Measurements from ENCODE around the gene TAF8. TPM values are rescaled to one million over a fixed set of nuclear protein-coding genes. Genes with fewer than 3 reads are reported as not detected.

The TAF8 gene
- total RNA-seq, 2 experiments from 2014 or later, result 44.1 TPM

- Mint-ChIP-seq H3K27ac (no peak overlapping the region), H3K36me3 (ENCODE audit: low read depth) (peaks cover 55% of the 10 kb centered on the region), H3K27me3 (ENCODE audit: low read depth) (no peaks in the 10 kb centered on the region), H3K9me3 (ENCODE audit: insufficient read depth) (no peaks in the 10 kb centered on the region), H3K4me1 (ENCODE audit: low read depth) (peaks cover 40% of the 10 kb centered on the region), H3K4me3 (no peak overlapping the region)
- DNase-seq, result no peak
- ChIA-PET CTCF (interaction anchor here (14.5 to 15.1 kb wide), 2 partner anchors 131 to 267 kb away, joined by 232 to 286 read pairs; partner anchors contain the start of genes BYSL, FRS3, MED20 and PRICKLE4), POLR2A (interaction anchor here (1.1 kb wide), 1 partner anchor 10 kb away, joined by 3 read pairs; no protein-coding TSS in a partner anchor)
- ATAC-seq, result no peak
These were observed 3.3 kb downstream of the TAF8 start for GRCh38 chr6:42053601-42054000.

DNA sequence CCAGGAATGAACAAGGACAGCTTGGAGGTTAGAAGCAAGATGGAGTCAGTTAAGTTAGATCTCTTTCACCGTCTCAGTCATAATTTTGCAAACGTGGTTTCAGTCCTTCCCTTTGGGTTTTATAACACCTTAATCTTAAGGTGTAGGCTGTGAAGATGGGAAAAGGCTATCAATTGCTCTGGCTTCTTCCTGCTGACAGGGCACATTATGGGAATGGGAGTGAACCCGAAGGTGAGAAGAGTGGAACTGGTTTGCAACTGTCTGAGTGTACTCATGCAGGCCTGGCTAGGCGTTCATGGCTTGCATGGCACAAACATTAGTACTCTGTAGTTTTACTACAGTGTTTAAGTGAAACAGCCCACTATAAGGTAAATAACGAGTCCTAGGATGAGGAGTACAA, 9.4 kb downstream of the TAF8 start:
- CTCF ChIA-PET, result no interaction called here
- Mint-ChIP-seq H3K4me1 (ENCODE audit: low read depth) (no peaks in the 10 kb centered on the region), H3K9me3 (ENCODE audit: insufficient read depth) (no peaks in the 10 kb centered on the region), H3K27ac (no peak overlapping the region), H3K36me3 (ENCODE audit: low read depth) (peaks cover 70% of the 10 kb centered on the region), H3K4me3 (no peak overlapping the region), H3K27me3 (ENCODE audit: low read depth) (no peaks in the 10 kb centered on the region)
- POLR2A ChIA-PET, result no interaction called here
- no peak for ATAC-seq
- DNase-seq, result no peak

GRCh38 chr6:42066156-42066675, 15.9 kb downstream of the TAF8 start:
- ATAC-seq (no peak), DNase-seq (no peak)
- H3K9me3 Mint-ChIP-seq (ENCODE audit: insufficient read depth), result no peaks in the 10 kb centered on the region
- ChIA-PET POLR2A (interaction anchor here (1.2 kb wide), 1 partner anchor 10 kb away, joined by 6 read pairs; no protein-coding TSS in a partner anchor), CTCF (interaction anchor here (0.9 to 1.9 kb wide), 4 partner anchors 9 to 481 kb away, joined by 3 to 6 read pairs (median 4); partner anchors contain the start of genes BYSL and MED20)
- no peak overlapping the region for H3K4me3 Mint-ChIP-seq
- peaks cover 25% of the 10 kb centered on the region for H3K36me3 Mint-ChIP-seq (ENCODE audit: low read depth)
- H3K27ac Mint-ChIP-seq, result no peak overlapping the region
- no peaks in the 10 kb centered on the region for H3K4me1 Mint-ChIP-seq (ENCODE audit: low read depth)
- H3K27me3 Mint-ChIP-seq (ENCODE audit: low read depth), result no peaks in the 10 kb centered on the region

DNA sequence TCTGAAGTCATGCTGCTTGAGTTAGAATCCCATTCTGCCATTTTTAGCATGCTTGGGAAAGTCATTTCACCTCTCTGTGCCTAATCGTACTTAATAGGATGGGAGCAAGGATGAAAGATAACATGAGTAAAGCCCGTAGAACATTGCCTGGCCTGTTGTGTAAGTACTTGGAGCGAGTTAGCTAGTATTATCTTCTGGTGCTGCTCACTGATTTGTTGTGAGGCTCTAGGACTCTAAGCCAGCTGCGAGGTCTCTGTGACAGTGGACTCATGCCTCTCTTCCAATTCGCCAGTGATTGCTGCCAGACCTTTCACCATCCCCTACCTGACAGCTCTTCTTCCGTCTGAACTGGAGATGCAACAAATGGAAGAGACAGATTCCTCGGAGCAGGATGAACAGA, 17.8 kb downstream of the TAF8 start:
- H3K4me1 Mint-ChIP-seq (ENCODE audit: low read depth), result no peaks in the 10 kb centered on the region
- no peaks in the 10 kb centered on the region for H3K27me3 Mint-ChIP-seq (ENCODE audit: low read depth)
- ChIA-PET POLR2A (no interaction called here), CTCF (interaction anchor here (1.5 kb wide), 1 partner anchor 36 kb away, joined by 4 read pairs; no protein-coding TSS in a partner anchor)
- H3K27ac Mint-ChIP-seq, result no peak overlapping the region
- ATAC-seq (no peak), DNase-seq (no peak)
- H3K9me3 Mint-ChIP-seq (ENCODE audit: insufficient read depth), result no peaks in the 10 kb centered on the region
- H3K4me3 Mint-ChIP-seq, result no peak overlapping the region
- peaks cover 27% of the 10 kb centered on the region for H3K36me3 Mint-ChIP-seq (ENCODE audit: low read depth)

GRCh38 chr6:42068872-42069522, 18.7 kb downstream of the TAF8 start:
- no peak for ATAC-seq
- no peak overlapping the region for H3K4me3 Mint-ChIP-seq
- no peaks in the 10 kb centered on the region for H3K27me3 Mint-ChIP-seq (ENCODE audit: low read depth)
- DNase-seq, result no peak
- ChIA-PET POLR2A (no interaction called here), CTCF (no interaction called here)
- no peaks in the 10 kb centered on the region for H3K9me3 Mint-ChIP-seq (ENCODE audit: insufficient read depth)
- H3K27ac Mint-ChIP-seq, result no peak overlapping the region
- peaks cover 30% of the 10 kb centered on the region for H3K36me3 Mint-ChIP-seq (ENCODE audit: low read depth)
- no peaks in the 10 kb centered on the region for H3K4me1 Mint-ChIP-seq (ENCODE audit: low read depth)

DNA sequence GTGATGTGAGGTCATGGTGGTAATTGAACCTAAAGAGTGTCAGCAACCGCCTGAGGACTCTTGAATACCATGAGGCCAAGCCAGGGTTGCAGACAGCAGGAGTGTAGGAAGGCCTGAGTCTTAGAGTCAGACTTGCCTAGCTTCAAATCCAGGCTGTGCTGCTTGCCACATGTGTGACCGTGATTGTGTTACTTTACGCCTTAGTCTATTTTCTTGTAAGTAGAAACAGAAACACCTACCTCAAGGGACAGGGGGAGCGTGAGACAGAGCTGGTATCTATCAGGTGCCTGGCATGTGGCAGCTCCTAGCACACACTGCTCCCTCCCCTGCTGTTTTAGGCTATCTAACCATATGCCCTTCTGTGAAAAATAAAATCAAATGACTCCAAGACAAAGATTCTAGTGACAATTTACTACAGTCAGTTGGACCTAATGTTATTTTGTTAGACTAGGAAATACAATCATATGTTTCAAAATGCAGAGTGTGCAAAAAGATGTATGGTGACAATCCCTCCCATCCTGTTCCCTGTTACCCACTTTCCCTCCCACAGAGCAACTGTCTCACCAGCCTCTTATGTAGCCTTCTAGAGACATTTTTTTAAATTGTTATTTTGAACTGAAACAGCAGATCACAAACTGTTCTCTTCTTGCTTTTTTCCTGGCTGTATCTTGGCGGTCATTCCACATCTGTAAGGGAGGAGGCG, 21.7 kb downstream of the TAF8 start:
- no peaks in the 10 kb centered on the region for H3K4me1 Mint-ChIP-seq (ENCODE audit: low read depth)
- ChIA-PET CTCF (no interaction called here), POLR2A (no interaction called here)
- H3K27me3 Mint-ChIP-seq (ENCODE audit: low read depth), result no peaks in the 10 kb centered on the region
- peaks cover 34% of the 10 kb centered on the region for H3K36me3 Mint-ChIP-seq (ENCODE audit: low read depth)
- no peak overlapping the region for H3K4me3 Mint-ChIP-seq
- H3K27ac Mint-ChIP-seq, result no peak overlapping the region
- no peaks in the 10 kb centered on the region for H3K9me3 Mint-ChIP-seq (ENCODE audit: insufficient read depth)
- DNase-seq, result no peak
- no peak for ATAC-seq

- Mint-ChIP-seq H3K36me3 (ENCODE audit: low read depth) (peaks cover 39% of the 10 kb centered on the region), H3K4me3 (no peak overlapping the region), H3K4me1 (ENCODE audit: low read depth) (no peaks in the 10 kb centered on the region), H3K27me3 (ENCODE audit: low read depth) (no peaks in the 10 kb centered on the region), H3K9me3 (ENCODE audit: insufficient read depth) (no peaks in the 10 kb centered on the region), H3K27ac (peak overlapping the region; percentile 17)
- DNase-seq (no peak), ATAC-seq (no peak)
- POLR2A ChIA-PET, result no interaction called here
- CTCF ChIA-PET, result interaction anchor here (1.1 to 3.3 kb wide), 2 partner anchors 31 to 152 kb away, joined by 3 to 17 read pairs; partner anchors contain the start of genes BYSL and MED20
These were observed 23.0 kb downstream of the TAF8 start for GRCh38 chr6:42073287-42073686.

DNA sequence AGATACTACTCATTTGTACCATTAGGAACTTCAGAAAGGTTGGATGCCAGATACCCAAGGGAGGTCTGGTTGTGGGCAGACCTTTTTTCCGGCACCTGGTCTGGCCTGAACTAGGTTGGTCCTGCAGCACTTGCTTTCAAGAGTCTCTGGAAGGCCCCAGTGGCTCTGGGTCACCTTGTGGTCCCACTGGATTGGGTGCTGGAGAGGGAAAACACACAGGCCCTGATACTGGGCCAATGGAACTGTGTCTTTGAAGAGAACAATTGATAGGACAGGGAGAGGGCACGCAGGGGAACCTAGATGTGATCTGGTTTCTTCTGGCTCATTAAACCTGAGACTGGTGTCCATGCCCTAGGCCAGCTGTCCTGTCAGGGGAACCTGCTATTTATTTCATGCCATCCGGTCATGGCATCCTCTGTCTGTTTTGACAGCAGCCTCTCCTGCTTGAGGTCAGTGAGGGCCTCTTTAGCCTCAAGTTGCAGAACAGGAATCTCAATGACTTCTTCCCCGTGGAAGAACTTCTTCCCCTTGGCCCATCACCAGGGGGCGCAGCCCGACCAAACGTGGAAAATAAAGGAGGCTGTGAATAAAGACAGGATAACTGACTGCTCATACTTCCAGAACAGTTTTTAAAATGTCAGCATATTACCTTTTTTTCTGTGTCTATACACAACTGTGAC, 25.0 kb downstream of the TAF8 start:
- H3K27ac Mint-ChIP-seq, result no peak overlapping the region
- no peaks in the 10 kb centered on the region for H3K9me3 Mint-ChIP-seq (ENCODE audit: insufficient read depth)
- H3K27me3 Mint-ChIP-seq (ENCODE audit: low read depth), result no peaks in the 10 kb centered on the region
- no peaks in the 10 kb centered on the region for H3K4me1 Mint-ChIP-seq (ENCODE audit: low read depth)
- CTCF ChIA-PET, result interaction anchor here (2.0 to 3.3 kb wide), 2 partner anchors 9 to 29 kb away, joined by 4 to 17 read pairs; no protein-coding TSS in a partner anchor
- peak; percentile 61 for DNase-seq
- POLR2A ChIA-PET, result no interaction called here
- H3K4me3 Mint-ChIP-seq, result no peak overlapping the region
- no peak for ATAC-seq
- peaks cover 53% of the 10 kb centered on the region for H3K36me3 Mint-ChIP-seq (ENCODE audit: low read depth)

- H3K27me3 Mint-ChIP-seq (ENCODE audit: low read depth), result no peaks in the 10 kb centered on the region
- H3K36me3 Mint-ChIP-seq (ENCODE audit: low read depth), result peaks cover 48% of the 10 kb centered on the region
- no peaks in the 10 kb centered on the region for H3K9me3 Mint-ChIP-seq (ENCODE audit: insufficient read depth)
- H3K27ac Mint-ChIP-seq, result no peak overlapping the region
- ChIA-PET POLR2A (no interaction called here), CTCF (interaction anchor here (7.4 kb wide), 1 partner anchor 25 kb away, joined by 26 read pairs; no protein-coding TSS in a partner anchor)
- H3K4me1 Mint-ChIP-seq (ENCODE audit: low read depth), result no peaks in the 10 kb centered on the region
- H3K4me3 Mint-ChIP-seq, result no peak overlapping the region
- DNase-seq (no peak), ATAC-seq (no peak)
These were observed 28.1 kb downstream of the TAF8 start for GRCh38 chr6:42078386-42078785.

GRCh38 chr6:42079941-42080464, 29.7 kb downstream of the TAF8 start:
- Mint-ChIP-seq H3K4me3 (no peak overlapping the region), H3K4me1 (ENCODE audit: low read depth) (no peaks in the 10 kb centered on the region), H3K27me3 (ENCODE audit: low read depth) (no peaks in the 10 kb centered on the region), H3K36me3 (ENCODE audit: low read depth) (peaks cover 41% of the 10 kb centered on the region), H3K9me3 (ENCODE audit: insufficient read depth) (no peaks in the 10 kb centered on the region), H3K27ac (no peak overlapping the region)
- POLR2A ChIA-PET, result no interaction called here
- no peak for DNase-seq
- no peak for ATAC-seq
- CTCF ChIA-PET, result interaction anchor here (0.8 to 7.4 kb wide), 4 partner anchors 12 to 294 kb away, joined by 3 to 26 read pairs (median 3); no protein-coding TSS in a partner anchor

GRCh38 chr6:42083530-42083929, 33.2 kb downstream of the TAF8 start:
- ChIA-PET CTCF (interaction anchor here (7.4 kb wide), 1 partner anchor 20 kb away, joined by 26 read pairs; no protein-coding TSS in a partner anchor), POLR2A (no interaction called here)
- ATAC-seq (no peak), DNase-seq (no peak)
- Mint-ChIP-seq H3K36me3 (ENCODE audit: low read depth) (peaks cover 21% of the 10 kb centered on the region), H3K4me1 (ENCODE audit: low read depth) (no peaks in the 10 kb centered on the region), H3K9me3 (ENCODE audit: insufficient read depth) (no peaks in the 10 kb centered on the region), H3K27ac (no peak overlapping the region), H3K4me3 (no peak overlapping the region), H3K27me3 (ENCODE audit: low read depth) (no peaks in the 10 kb centered on the region)

All from activated CD8-positive, alpha-beta T cell treated with anti-CD3 and anti-CD28 coated beads, Interleukin-2, amount 10 ng/mL, durations not matched to agents 7 days and 5 days (primary cell).